OCI-LY7 (cell line): Measurements from ENCODE around the gene COMMD9.

ENCODE experiments used
- EZH2phosphoT487 ChIP-seq: fragments of 200-600 bp; sonication (generic); IDR thresholded peaks from 2 replicates; pipeline ENCODE4 v1.6.1; 2018; ENCODE audit warnings: low read depth, borderline replicate concordance, mild to moderate bottlenecking, mixed run types, antibody characterized with exemption, low read length, moderate library complexity, mixed read lengths
- TF ChIP-seq, protein P1 (sequence below): fragments of 200-600 bp; sonication (generic); conservative IDR thresholded peaks from 2 replicates; pipeline ENCODE4 v1.5.1; 2014; ENCODE audit warnings: mild to moderate bottlenecking, antibody characterized with exemption, low read length, moderate library complexity, mixed read lengths

DNA sequence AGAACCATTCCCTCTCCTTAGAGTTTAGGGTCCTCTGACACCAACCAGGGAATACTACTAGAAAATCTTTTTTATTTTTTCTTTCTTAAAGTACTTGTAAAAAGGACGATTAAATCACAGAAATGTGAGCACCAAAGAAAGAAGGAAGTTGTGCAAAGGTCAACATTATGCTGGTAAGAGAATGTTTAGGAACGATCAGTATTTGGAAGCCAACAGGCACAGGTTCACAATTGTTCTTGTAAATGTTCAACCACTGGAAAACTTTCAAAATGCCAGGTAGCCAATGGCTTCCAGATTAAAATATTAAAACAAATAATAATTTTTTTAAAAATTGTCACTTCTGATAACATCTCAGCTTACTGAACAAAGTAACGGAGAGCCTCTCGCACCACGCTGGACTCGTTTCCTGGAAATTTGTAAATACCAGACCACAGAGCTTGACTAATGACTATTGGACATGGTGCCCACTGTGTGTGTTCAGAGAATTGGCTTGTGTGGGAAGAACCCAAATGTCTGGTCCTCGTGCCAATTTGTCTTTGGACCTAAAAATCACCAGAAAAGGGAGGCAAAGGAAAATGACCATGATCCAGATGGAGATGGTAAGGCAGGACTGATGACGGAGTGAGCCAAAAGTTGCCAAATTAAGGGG, 20.8 kb downstream of the COMMD9 start:
- TF ChIP-seq, protein P1, sequence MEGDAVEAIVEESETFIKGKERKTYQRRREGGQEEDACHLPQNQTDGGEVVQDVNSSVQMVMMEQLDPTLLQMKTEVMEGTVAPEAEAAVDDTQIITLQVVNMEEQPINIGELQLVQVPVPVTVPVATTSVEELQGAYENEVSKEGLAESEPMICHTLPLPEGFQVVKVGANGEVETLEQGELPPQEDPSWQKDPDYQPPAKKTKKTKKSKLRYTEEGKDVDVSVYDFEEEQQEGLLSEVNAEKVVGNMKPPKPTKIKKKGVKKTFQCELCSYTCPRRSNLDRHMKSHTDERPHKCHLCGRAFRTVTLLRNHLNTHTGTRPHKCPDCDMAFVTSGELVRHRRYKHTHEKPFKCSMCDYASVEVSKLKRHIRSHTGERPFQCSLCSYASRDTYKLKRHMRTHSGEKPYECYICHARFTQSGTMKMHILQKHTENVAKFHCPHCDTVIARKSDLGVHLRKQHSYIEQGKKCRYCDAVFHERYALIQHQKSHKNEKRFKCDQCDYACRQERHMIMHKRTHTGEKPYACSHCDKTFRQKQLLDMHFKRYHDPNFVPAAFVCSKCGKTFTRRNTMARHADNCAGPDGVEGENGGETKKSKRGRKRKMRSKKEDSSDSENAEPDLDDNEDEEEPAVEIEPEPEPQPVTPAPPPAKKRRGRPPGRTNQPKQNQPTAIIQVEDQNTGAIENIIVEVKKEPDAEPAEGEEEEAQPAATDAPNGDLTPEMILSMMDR = no peak
- no peak for TF ChIP-seq EZH2phosphoT487
